ENCODE measurements around the gene THSD7B.
"Not testable (repeated sequence)": the region's sequence is repeated elsewhere in the genome, so short reads cannot be mapped to it uniquely, and the experiment has no call there.

Gene THSD7B

DNA sequence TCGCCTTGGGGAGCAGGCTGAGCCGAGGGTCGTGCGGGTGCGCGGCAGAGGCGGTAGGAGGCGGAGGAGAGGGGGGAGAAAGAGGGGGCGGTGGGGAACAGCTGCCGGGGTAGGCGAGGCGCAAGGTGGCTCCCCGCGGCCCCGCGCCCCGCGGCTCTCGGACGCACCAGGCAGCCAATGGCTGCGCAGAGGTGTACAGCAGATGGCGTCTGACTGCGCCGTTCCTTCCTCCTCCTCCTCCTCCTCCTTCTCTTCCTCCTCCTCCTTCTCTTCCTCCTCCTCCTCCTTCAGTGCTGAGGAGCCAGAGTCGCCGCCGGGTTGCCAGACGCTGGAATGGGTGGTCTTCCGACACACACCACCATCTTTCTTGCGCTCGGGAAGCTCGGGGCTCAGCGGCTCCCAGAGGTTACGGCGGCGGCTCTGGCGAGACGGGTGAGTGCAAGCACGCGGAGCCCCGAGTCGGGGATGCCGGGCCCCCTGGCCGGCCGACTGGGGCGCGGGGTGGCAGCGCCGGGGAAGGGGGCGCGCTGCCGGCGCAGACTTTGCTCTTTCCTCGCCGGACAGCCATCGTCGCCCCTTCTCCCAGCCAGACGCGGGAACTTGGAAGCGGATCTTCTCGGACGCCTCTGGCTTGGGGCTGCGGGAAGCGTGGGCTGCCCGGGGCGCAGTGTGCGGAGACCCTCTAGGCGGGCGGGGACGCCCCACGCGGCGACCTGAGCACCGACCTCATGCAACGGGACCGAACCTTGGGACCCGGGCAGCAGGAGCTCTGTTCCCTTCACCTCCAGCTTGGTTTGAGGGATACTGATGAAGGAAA, at the start of gene THSD7B:
Gene THSD7B (plus strand): TSS at position 290 of the 817 bp plus-strand sequence. CDS start 116,634 bp downstream, outside the sequence.
- no peak for DNase-seq (ENCODE audit: low read depth in 2 of 2, low spot score in 1 of 2)

DNA sequence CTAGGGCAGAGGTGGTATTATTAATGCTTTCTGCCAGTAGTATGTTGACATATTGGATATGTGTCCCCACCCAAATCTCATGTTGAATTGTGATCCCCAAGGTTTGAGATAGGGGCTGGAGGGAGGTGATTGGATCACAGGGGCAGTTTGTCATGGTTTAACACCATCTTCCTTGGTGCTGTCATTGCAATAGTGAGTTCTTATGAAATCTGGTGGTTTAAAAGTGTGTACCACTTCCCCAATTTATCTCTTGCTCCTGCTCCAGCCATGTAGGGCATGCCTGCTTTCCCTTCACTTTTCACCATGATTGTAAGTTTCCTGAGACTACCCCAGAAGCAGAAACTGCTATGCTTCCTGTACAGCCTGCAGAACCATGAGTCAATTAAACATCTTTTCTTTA, 47.1 kb upstream of the THSD7B start:
- DNase-seq (ENCODE audit: low read depth in 2 of 2, low spot score in 1 of 2) = no peak

DNA sequence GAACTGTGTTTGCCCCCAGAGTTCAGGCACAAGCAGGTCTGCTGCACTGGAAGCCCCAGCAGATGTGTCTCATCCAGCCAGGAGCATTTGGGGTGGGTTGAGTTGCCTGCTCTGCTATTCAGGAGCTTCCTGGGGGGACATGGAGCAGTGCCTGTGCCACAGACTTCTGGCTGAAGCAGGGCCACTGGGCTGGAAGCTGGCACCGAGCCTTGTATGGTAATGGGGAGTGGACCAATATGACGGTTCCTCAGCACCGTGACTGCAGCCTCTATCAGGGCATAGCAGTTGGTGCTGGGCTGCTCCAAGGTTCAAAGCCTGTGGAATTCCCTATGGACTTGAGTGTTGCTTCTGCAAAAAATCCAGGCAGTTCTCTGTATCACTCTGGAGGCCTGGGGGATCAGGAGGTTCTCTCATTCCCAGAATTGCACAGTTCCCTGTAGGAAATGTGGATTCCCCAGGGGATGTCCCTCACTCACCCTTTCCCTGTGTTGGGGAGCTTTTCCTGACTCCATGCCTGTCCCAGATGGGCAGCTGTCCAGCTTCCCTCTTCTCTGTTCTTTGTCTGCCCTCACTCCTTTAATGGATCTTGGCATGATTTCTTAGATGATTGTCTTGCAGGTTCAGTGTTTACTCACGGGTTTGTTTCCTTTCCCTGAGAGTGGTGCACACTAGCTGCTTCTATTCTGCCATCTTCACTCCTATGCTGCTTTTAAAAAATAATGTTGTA, 37.2 kb upstream of the THSD7B start:
- no peak for DNase-seq (ENCODE audit: low read depth in 2 of 2, low spot score in 1 of 2)

- DNase-seq (ENCODE audit: low read depth in 2 of 2, low spot score in 1 of 2) = no peak
Measured at GRCh38 chr2:136736236-136736635, 29.1 kb upstream of the THSD7B start.

GRCh38 chr2:136738044-136738443, 27.3 kb upstream of the THSD7B start:
- no peak for DNase-seq (ENCODE audit: low read depth in 2 of 2, low spot score in 1 of 2)

GRCh38 chr2:136741471-136741870, 23.9 kb upstream of the THSD7B start:
- DNase-seq (ENCODE audit: low read depth in 2 of 2, low spot score in 1 of 2) = no peak

- DNase-seq (ENCODE audit: low read depth in 2 of 2, low spot score in 1 of 2) = no peak
Measured at GRCh38 chr2:136750065-136750464, 15.3 kb upstream of the THSD7B start.

GRCh38 chr2:136751406-136751805, 13.9 kb upstream of the THSD7B start:
- no peak for DNase-seq (ENCODE audit: low read depth in 2 of 2, low spot score in 1 of 2)

- DNase-seq (ENCODE audit: low read depth in 2 of 2, low spot score in 1 of 2) = not testable (repeated sequence)
Measured at GRCh38 chr2:136758504-136758903, 6.8 kb upstream of the THSD7B start.

GRCh38 chr2:136764452-136765255, 691 bp upstream of the THSD7B start:
- DNase-seq (ENCODE audit: low read depth in 2 of 2, low spot score in 1 of 2) = no peak

- no peak for DNase-seq (ENCODE audit: low read depth in 2 of 2, low spot score in 1 of 2)
Measured at GRCh38 chr2:136766073-136766404, 694 bp downstream of the THSD7B start.

DNA sequence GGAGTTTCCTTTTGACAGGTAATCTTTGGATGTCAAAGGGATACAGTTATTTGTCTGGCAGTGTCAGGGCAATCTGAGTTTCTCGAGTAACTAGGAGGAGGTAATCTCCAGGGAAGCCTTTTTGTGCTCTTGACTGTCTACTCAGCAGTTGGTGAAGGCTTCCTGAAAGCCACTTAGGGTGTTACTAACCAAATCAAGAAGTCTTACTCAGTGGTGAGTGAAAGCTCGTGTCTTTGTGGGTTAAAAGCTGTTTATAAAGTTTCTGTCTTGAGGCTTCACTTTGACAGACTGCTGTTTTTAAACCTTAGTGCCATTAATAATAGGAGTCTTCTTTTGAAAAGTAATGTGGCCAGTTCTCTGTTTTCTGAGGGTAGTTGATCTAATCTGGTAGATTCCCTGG, 1.7 kb downstream of the THSD7B start:
- no peak for DNase-seq (ENCODE audit: low read depth in 2 of 2, low spot score in 1 of 2)

GRCh38 chr2:136769871-136770270, 4.5 kb downstream of the THSD7B start:
- DNase-seq (ENCODE audit: low read depth in 2 of 2, low spot score in 1 of 2) = no peak

GRCh38 chr2:136770384-136770783, 5.0 kb downstream of the THSD7B start:
- no peak for DNase-seq (ENCODE audit: low read depth in 2 of 2, low spot score in 1 of 2)

DNA sequence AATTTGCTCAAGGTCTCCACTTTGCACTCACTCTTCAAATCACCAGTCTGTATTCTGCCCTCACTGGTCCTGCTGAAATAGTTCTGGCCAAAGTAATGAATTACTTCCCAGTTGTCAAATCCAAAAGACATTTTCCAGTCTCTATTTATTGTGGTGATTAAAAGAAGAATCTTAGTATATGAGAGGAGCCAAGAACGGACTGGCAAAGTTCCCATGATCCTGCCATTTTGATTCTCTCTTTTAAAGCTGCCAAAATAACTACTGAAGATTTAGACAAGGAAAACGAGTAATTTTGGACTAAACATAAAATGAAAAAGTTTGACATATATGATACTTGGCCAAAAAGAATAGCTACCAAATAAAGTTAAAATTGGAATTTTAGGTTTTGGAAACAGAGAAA, 12.0 kb downstream of the THSD7B start:
- no peak for DNase-seq (ENCODE audit: low read depth in 2 of 2, low spot score in 1 of 2)

DNA sequence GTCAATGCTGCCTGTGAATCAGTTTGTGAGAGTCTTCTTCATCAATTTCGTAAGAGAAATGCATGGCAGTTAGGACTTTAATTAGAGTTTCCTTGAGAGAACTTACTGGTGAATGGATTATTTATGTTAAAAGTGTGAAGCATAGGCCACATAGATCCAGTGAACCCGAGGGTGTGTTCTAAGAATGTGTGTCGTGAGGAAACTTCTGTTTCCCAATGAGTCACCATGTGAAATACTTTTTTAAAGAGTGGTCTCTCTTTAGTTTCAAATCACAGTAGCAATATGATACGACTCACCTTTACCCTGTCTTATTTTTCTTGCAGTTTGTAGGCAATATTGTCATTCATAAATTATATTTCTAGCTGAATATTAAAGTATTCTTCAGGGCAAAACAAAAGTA, 18.5 kb downstream of the THSD7B start:
- no peak for DNase-seq (ENCODE audit: low read depth in 2 of 2, low spot score in 1 of 2)

GRCh38 chr2:136785215-136785614, 19.9 kb downstream of the THSD7B start:
- DNase-seq (ENCODE audit: low read depth in 2 of 2, low spot score in 1 of 2) = no peak

DNA sequence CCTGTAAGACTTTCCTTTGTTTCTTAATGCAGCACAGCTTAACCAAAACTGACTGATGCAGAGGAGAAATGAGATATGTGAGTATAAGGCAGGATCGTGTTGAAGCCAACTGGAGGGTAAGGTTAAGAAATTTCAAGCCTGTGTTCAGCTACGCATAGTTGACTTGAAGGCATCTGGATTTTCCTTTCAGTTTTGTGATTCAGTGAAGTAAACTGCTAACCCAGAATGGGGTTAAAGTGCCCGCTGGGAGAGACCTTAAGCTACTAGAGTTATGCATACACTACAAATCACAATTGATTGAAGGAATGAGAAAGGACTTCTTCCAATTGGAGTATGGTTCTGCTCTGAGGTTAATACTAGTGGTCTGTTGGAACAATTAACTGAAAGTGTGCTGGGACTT, 22.6 kb downstream of the THSD7B start:
- no peak for DNase-seq (ENCODE audit: low read depth in 2 of 2, low spot score in 1 of 2)

DNA sequence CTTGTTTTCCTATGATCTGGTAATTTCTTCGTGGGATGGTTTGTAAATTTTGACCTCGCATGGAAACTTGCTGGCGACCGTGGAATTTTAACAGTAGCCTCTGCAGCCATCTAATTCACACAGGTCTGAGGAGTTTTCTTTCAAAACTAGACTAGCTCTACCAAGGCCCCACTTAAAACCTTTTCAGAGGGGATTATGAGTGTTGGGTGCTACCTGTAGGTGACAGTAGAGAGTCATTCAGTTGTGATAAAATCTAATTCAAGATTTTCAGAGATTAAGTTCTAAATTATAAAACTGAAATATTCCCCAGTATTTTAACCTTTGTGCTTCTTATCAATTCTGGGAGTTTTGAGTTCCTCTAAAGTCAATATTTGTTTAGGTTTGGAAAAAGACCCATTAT, 31.0 kb downstream of the THSD7B start:
- DNase-seq (ENCODE audit: low read depth in 2 of 2, low spot score in 1 of 2) = no peak

- DNase-seq (ENCODE audit: low read depth in 2 of 2, low spot score in 1 of 2) = no peak
Measured at GRCh38 chr2:136798766-136799165, 33.4 kb downstream of the THSD7B start.

GRCh38 chr2:136801661-136802060, 36.3 kb downstream of the THSD7B start:
- DNase-seq (ENCODE audit: low read depth in 2 of 2, low spot score in 1 of 2) = no peak

- DNase-seq (ENCODE audit: low read depth in 2 of 2, low spot score in 1 of 2) = no peak
Measured at GRCh38 chr2:136809998-136810397, 44.7 kb downstream of the THSD7B start.
